NCI-H2029 treated with DMSO at 0.1 percent for 48 hours (cell line): Measurements from ENCODE around the gene ELMO2.
A peak's percentile ranks its signal among the peaks of the same experiment; 100 is the strongest.
"Not testable (repeated sequence)": the region's sequence is repeated elsewhere in the genome, so short reads cannot be mapped to it uniquely, and the experiment has no call there.

Source experiments
- DNase-seq: peaks from one replicate; lab custom pipeline; 2025; lab: John Stamatoyannopoulos, UW

The ELMO2 gene

DNA sequence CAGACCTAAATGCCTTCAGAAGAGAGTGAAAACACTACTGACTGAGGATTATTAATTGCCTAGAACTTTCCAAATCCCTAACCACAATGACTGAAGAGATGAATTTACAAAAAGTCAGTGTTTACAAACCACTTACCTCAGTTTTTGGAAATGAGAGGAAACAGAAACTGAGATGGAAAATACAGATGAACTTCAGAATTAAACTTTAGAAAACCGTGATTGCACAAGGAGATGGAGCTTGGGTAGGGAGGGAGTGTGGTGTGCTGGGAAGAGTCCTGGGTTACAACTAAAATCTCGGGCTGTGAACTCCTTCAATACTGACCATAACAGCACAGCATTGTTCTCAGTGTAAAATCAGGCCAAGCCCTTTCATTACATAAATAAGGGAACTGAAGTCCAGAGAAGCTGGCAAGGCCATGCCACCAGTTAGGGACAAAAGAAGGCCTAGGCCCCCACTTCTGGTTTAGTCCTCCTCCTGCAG is 4.0 kb downstream of the ELMO2 start:
- DNase-seq: no peak

DNA sequence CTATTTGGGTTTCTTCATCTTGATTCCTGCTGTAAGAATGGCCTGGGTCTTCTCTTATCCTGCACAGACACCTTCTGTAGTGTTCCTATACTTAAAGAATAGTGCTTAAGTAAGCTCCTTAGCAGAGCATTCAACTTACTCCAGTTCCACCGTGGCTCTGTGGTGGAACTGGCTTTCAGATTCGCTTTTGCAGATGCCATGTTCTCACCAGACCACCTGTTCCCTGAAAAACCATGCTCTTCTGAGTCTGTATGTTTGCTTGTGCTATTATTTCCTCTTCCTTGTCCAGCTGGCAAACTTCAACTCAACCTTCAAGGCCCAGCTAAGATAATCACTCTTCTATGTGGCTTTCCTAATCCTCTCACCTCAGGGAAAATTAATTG is 4.9 kb downstream of the ELMO2 start:
- DNase-seq: no peak

DNA sequence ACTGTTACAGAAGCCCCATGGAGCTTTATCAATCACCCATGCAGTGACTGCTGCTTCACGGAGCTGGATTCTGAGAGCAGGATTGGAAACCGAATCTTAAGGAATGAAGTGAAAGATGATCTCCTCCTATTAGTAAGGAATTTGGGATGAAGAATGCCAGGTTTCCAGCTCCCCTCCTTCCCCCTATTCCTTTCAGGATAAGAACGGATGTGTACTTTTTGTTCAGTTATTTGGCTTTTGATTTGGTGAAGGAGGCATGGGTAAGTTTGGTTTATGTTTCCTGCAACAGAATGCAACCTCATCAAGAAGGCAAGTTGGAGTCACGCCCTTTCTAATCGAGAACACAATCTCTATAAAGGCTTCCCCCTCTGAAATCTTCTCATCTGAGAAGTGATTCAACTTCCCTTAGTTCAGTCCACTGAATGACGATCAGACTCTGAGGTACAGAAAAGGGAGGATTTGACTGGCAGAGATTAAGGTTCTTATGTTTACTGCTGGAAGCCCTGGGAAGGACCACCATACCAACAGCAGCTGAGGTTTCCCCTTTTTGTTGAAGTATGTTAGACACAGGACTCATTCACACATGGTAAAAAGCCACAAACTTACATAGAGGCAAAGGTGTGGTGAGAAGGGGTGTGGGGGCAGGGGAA is 5.5 kb downstream of the ELMO2 start:
- no peak for DNase-seq

DNA sequence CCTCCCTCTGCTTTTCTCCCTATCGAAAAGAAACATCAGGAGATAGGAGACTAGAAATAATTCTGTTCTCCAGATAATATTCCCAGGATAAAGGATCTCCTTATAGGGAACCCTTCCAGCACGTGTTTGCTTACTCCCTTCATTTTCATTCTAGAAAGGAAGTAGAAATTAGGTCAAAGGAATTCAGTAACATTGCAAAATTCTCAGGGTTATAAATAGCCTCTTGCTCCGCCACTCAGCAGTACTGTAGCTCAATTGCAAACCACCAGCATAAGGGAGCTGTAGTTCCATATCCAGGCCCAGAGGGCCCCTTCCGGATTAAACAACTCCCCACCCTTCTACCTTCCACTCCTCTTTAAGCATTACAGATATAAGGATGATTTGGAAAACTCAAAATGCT is 6.2 kb downstream of the ELMO2 start:
- no peak for DNase-seq

DNA sequence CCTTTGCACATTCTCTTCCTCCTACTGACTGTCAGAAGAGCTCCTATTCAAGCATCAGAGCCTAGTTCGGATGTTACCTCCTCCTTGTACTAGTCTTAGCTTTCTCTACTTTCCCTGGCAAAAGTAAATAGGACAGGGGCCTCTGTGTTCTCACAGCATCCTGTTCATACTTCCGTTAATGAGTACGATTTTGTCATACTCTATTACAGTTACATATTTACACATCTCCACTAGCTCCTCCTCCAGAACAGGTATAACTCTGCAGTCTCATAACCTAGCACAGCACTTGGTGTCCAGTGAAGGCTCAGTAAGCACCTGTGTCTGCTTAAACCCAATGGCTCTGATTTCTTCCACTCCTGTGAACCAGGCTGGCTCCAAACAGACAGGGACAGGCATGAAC is 7.0 kb downstream of the ELMO2 start:
- peak; percentile 23 for DNase-seq

GRCh38 chr20:46398963-46399362 is 7.5 kb downstream of the ELMO2 start:
- DNase-seq: peak; percentile 18

GRCh38 chr20:46396052-46396740 is 10.2 kb downstream of the ELMO2 start:
- no peak for DNase-seq

DNA sequence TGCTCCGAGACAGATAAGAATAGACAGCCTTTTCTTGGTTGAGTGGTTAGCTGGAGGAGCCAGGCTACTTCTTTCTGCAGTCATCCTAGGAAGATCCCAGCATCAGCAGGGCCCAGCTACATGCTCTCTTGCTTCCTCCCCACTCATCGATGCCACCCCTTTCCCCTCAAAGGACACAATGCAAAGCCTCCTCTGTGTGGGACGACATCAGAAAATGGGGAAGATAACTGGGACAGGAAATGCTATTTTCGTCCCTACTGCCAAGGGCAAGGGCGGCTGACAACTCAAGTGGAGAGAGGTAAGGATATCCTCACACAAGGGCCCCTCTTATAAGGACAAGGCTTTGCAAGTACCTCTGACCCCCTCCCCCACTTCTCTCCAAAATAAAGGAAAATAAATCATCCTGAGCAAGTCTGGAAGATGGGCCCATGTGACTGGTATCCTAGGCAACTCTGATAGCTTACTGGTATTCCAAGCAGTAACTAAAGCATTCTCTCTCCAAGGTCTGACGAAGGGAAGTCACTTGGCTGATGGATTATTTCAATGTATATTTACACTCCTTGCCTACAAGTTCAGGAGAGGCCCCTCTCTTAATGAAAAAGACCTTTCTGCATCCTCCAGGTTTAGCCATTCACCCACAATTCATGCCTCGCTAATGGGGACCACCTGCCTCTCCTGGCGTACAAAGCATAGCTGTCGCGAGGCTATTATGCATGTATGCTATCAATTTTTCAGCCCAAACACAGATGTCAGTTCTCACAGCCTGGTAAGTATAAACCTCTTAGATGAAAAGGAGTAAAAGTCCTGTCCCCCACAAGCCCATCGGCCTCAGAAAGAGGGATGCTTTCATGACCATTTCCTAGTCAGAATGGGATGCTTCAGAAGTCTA is 11.3 kb downstream of the ELMO2 start:
- DNase-seq: no peak

DNA sequence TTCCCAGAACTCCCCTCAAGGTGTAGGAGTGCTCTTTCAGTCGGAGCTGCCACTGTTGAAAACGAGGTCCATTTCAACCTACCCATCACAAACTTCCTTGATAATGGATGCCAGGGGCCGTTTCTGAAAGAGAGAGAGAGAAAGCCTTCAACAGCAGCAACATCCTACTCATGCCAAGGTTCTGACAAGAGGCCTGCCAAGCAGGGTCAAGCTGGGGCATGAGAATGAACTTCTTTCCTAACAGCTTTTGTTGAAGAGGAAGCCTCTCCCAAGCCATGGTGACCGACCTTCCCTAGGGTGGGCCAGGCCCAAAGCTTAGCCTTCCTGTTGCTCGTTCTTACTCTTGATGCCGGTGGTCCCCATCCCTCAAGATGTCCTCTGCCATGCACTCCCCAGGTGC is 12.4 kb downstream of the ELMO2 start:
- no peak for DNase-seq

DNA sequence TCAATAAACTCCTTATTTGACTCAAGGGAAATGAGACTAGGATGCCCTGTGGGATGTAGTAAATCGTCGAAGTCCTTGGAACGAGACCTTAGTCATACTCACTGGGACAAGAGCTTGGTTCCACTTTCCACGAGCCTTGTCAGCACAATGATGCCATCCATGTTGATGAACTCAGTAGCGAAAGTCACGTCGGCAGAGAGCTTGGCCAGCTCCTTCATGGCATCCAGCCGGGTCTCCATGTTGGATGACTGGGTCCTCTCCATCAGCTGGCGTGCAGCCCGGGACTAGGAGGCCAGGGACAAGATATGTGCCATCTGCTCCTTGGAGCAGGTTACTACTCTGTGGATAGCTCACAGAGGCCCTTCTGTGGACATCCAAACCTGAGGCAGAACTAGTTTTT is 17.5 kb downstream of the ELMO2 start:
- no peak for DNase-seq

GRCh38 chr20:46388201-46388836 is 18.1 kb downstream of the ELMO2 start:
- no peak for DNase-seq

DNA sequence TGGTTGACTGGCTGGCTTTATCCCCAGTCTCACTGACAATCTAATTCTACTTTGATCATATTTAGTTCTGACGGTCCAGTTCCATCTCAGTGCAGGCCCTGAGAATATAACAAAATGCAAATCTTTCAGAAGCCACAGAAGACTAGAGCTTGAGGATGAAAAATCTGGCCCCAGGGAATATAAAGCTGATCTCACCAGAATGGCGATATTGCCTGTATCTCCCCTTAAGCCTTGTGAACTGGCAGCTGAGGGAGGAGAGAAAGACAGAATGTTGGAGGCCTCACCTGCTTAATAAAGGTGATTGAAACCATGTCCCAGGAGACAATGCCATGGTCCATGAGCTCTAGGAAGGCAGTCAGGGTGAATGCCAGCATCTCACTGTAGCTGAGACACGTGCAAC is 19.4 kb downstream of the ELMO2 start:
- not testable (repeated sequence) for DNase-seq

DNA sequence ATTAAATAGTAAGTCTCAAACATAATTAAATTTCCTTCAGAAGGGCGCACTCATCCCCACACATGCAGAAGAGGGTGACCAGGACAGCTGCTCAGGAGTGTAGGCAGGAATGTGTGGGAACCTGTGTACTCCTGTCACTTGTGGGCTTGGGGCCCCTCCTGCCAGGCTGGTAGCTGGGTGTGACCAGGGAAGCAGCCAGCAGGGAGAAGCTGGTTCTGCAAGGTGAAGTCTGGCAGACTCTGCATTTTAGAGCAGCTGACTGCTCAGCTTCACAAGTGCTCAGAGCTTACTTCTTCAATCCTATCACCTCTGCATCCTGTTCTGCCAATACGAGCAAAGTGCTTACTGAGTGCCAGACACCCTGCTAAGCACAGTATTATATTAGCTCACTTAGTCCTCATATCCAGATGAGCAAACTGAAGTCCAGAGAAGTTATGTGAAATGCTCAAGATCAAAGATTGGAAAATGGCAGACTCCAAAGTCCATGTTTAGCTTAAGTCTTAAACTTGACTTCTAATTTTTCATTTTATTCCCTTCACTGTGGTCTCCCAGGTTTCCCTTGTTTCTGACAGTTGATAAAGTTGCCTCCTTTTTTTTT is 27.9 kb downstream of the ELMO2 start:
- no peak for DNase-seq

- DNase-seq: no peak
These were observed 28.9 kb downstream of the ELMO2 start for GRCh38 chr20:46377518-46377917.

DNA sequence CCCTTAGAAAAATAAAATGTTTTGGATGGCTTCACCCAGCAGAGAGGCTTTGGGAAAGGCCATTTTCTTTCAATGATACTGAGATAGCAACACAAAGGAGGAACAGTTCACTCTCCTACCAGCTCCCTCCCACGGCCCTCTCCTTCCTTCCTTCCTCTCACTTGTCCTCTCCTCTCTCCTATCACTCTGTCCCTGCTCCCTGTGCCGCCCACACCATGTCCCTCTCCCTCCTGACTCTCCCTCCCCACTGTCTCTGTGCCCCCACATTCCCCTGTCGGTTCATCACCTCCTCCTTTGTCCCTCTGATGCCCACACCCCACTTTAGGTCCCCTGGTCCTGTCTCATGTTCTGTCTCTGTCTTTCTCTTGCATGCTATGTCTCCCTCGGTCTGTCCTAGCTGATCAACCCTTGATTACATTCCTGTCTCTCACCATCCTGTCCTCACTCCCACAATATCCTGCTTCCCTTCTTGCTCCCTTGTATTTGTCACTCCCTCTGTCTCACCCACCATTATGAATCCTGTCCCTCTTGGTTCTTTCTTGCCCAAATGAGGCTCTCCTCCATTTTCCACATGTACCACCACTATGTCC is 30.1 kb downstream of the ELMO2 start:
- DNase-seq: no peak

GRCh38 chr20:46375771-46376170 is 30.6 kb downstream of the ELMO2 start:
- DNase-seq: no peak

GRCh38 chr20:46374383-46374782 is 32.0 kb downstream of the ELMO2 start:
- DNase-seq: no peak

GRCh38 chr20:46371656-46372055 is 34.8 kb downstream of the ELMO2 start:
- no peak for DNase-seq

- DNase-seq: no peak
These were observed 37.5 kb downstream of the ELMO2 start for GRCh38 chr20:46368902-46369268.

DNA sequence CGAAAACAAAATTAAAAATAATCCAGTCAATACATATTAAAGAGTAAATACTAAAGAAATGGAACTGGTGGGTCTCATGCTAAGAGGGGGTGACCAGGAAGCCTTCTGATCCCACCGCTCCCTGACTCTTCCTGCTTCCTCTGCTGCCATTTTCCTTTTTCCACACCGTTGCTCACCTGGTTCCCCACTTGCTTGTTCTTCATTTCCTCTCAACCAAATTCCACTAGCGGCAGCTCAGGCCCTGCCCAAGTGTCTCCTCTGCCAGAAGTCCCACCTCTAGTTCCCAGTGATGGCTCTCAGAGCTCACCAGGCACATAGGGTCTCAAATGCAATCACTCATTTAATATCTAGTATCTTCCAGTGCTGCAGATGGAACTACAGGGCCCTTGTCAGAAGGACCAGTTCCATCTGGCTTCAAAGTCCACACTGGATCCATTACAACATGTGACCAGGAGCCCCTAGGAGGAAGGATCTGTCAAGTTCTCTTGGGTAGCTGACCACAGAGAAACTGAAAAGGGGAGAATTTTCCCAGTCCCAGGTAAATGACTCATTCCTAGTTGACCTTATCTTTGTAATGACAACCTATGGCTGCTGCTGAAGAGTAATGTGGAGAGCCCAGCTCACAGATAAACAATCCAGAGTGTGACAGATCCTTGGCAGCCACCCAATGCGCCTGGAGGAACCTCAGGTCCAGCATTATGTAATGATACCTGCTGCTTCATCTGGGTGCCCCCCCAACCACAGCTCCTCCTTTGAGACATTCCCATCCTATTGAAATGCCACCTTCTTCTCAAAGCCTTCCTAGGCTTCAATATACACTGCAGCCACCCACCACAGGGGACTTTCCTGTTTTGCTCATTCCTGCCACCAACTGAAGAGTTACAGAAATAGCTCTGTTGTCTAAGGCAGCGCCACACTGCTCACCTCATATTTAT is 38.2 kb downstream of the ELMO2 start:
- peak; percentile 49 for DNase-seq
